OCI-LY3 (cell line): Measurements from ENCODE around the gene TRIM63.

Source experiments
- CTCF ChIP-seq: fragments of 200-600, 300-600 bp; sonication (generic); IDR thresholded peaks from 2 replicates; pipeline ENCODE4 v1.5.1; 2014; ENCODE audit warnings: antibody characterized with exemption, low read length, low read depth
- EZH2phosphoT487 ChIP-seq: fragments of 200-600 bp; shearing (Covaris generic); IDR thresholded peaks from 2 replicates; pipeline ENCODE4 v1.6.1; 2018; ENCODE audit warnings: antibody characterized with exemption, mixed run types, low read depth

GRCh38 chr1:26081267-26082019 lies 14.0 kb upstream of the TRIM63 start:
- TF ChIP-seq CTCF (no peak), EZH2phosphoT487 (no peak)
